H1 (cell line): ENCODE data around the gene RIN3. TPM values are rescaled to one million over a fixed set of nuclear protein-coding genes. Genes with fewer than 3 reads are reported as not detected.

Source experiments
- CBX5 ChIP-seq: fragments of 300-800, 300-1000 bp; sonication (generic); IDR thresholded peaks from 2 replicates; pipeline ENCODE4 v1.7.1; 2016; ENCODE audit warnings: antibody characterized with exemption, low read length, low read depth
- CHD7 ChIP-seq: fragments of 300-600 bp; sonication (generic); IDR thresholded peaks from 2 replicates; pipeline ENCODE4 v1.7.1; 2012; ENCODE audit warnings: low read length, moderate library complexity, mild to moderate bottlenecking, inconsistent platforms; ENCODE audit not compliant: insufficient replicate concordance
- EP300 ChIP-seq, 2 experiments: IDR thresholded peaks; 1 replicate in 1 of 2; 2 replicates in 1 of 2; pipeline ENCODE4 v1.6.1; 2011 to 2012; ENCODE audit warnings: low read depth in 2 of 2, low read length in 2 of 2, mild to moderate bottlenecking in 2 of 2, borderline replicate concordance in 1 of 2, inconsistent platforms in 1 of 2, moderate library complexity in 1 of 2
- JUND ChIP-seq: IDR thresholded peaks from 2 replicates; pipeline ENCODE4 v1.6.1; 2011; ENCODE audit warnings: mild to moderate bottlenecking, improper control_type of control experiment, low read length
- SIN3A ChIP-seq, 2 experiments: IDR thresholded peaks in 1 of 2; conservative IDR thresholded peaks in 1 of 2; 2 replicates each; pipeline ENCODE4 v1.6.1; 2011 to 2012; ENCODE audit warnings: low read length in 2 of 2, improper control_type of control experiment in 1 of 2, low read depth in 1 of 2, mild to moderate bottlenecking in 1 of 2
- polyA plus RNA-seq, 7 experiments: library from polyadenylated mRNA; depleted of rRNA in 3 of 7; stranded (reverse) in 5 of 7; unstranded in 2 of 7; fragments of >200 nt in 5 of 7; fragments of 200-250 nt in 2 of 7; gene quantifications; 1 replicate in 5 of 7; 2 replicates in 1 of 7; 4 replicates in 1 of 7; pipeline versions ENCODE4 v1.2.1 to v1.2.3, GENCODE V29; 2011 to 2013; ENCODE audit warnings: missing spikeins in 2 of 7, mixed read lengths in 2 of 7
- total RNA-seq: library from RNA; stranded (reverse); fragmentation: NEBNext Ultra II Directional; extraction: Animal tissue kit (Norgen Biotek cat#: 25700); gene quantifications from 2 replicates; pipeline ENCODE4 v1.2.1, GENCODE V29; 2021

RIN3 gene
- total and polyA plus RNA-seq, 2 of the 8 experiments (the other 6 are each of a cell fraction or from before 2014, with no cell fraction given) = 0.59 to 1.5 TPM

- TF ChIP-seq CHD7 = no peak
- no peak for TF ChIP-seq JUND
- TF ChIP-seq EP300 (IDR thresholded peaks at IDR 0.05; ENCODE audit: borderline replicate concordance in 1 of 2, low read depth in 2 of 2, low read length in 2 of 2) = no peak
- no peak for TF ChIP-seq SIN3A (conservative IDR thresholded peaks at IDR 0.05 in 1 of 2, IDR thresholded peaks at IDR 0.05 in 1 of 2; ENCODE audit: low read depth in 1 of 2, low read length in 2 of 2)
- TF ChIP-seq CBX5 = no peak
These were observed 108.7 kb downstream of the RIN3 start (continued) for GRCh38 chr14:92622311-92622710.
